ENCODE data around the gene VASN.

Gene VASN

GRCh38 chr16:4403133-4403949, 31.7 kb downstream of the VASN start:
- no peak for DNase-seq (ENCODE audit: low spot score)

GRCh38 chr16:4404247-4404966, 32.8 kb downstream of the VASN start:
- peak; percentile 7 for DNase-seq (ENCODE audit: low spot score)

- DNase-seq (ENCODE audit: low spot score): no peak
These were observed 33.5 kb downstream of the VASN start for GRCh38 chr16:4404967-4405696.

- no peak for DNase-seq (ENCODE audit: low spot score)
These were observed 36.1 kb downstream of the VASN start for GRCh38 chr16:4407543-4408322.

- no peak for DNase-seq (ENCODE audit: low spot score)
These were observed 36.7 kb downstream of the VASN start for GRCh38 chr16:4408323-4408690.

GRCh38 chr16:4409081-4409932, 37.7 kb downstream of the VASN start:
- no peak for DNase-seq (ENCODE audit: low spot score)

- DNase-seq (ENCODE audit: low spot score): no peak
These were observed 38.9 kb downstream of the VASN start for GRCh38 chr16:4410335-4411075.

- no peak for DNase-seq (ENCODE audit: low spot score)
These were observed 40.0 kb downstream of the VASN start for GRCh38 chr16:4411684-4412083.

- DNase-seq (ENCODE audit: low spot score): no peak
These were observed 40.5 kb downstream of the VASN start for GRCh38 chr16:4412159-4412558.

- no peak for DNase-seq (ENCODE audit: low spot score)
These were observed 41.2 kb downstream of the VASN start for GRCh38 chr16:4412854-4413253.

- peak; percentile 94 for DNase-seq (ENCODE audit: low spot score)
These were observed 42.7 kb downstream of the VASN start for GRCh38 chr16:4414187-4414917.

- DNase-seq (ENCODE audit: low spot score): peak; percentile 70
These were observed 44.0 kb downstream of the VASN start for GRCh38 chr16:4415538-4416199.

GRCh38 chr16:4416200-4417032, 44.8 kb downstream of the VASN start, which contains the start of gene CORO7:
Gene CORO7, minus strand, starts transcription at chr16:4416596. Its CDS starts 78 bp downstream, at chr16:4416518.
- peak; percentile 99 for DNase-seq (ENCODE audit: low spot score)

GRCh38 chr16:4419402-4419959, 47.8 kb downstream of the VASN start:
- no peak for DNase-seq (ENCODE audit: low spot score)

- DNase-seq (ENCODE audit: low spot score): no peak
These were observed 49.0 kb downstream of the VASN start for GRCh38 chr16:4420505-4421105.

GRCh38 chr16:4425378-4426020, 53.9 kb downstream of the VASN start, which contains the start of gene DNAJA3:
Gene DNAJA3, plus strand, starts transcription at chr16:4425868. Its CDS starts 14 bp downstream, at chr16:4425882.
- DNase-seq (ENCODE audit: low spot score): peak; percentile 90
